ENCODE data around the gene AHNAK2.
"Not testable (repeated sequence)": the region's sequence is repeated elsewhere in the genome, so short reads cannot be mapped to it uniquely, and the experiment has no call there.

DNA sequence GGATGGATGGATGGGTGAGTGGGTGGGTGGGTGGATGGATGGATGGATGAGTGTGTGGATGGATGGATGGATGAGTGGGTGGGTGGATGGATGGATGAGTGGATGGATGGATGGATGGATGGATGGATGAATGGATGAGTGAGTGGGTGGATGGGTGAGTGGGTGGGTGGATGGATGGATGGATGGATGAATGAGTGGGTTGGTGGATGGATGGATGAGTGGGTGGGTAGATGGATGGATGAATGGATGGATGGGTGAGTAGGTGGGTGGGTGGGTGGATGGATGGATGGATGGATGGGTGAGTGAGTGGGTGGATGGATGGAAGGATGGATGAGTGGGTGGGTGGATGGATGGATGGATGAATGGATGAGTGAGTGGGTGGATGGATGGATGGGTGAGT lies 87.9 kb downstream of the AHNAK2 start:
- TF ChIP-seq, protein P1, sequence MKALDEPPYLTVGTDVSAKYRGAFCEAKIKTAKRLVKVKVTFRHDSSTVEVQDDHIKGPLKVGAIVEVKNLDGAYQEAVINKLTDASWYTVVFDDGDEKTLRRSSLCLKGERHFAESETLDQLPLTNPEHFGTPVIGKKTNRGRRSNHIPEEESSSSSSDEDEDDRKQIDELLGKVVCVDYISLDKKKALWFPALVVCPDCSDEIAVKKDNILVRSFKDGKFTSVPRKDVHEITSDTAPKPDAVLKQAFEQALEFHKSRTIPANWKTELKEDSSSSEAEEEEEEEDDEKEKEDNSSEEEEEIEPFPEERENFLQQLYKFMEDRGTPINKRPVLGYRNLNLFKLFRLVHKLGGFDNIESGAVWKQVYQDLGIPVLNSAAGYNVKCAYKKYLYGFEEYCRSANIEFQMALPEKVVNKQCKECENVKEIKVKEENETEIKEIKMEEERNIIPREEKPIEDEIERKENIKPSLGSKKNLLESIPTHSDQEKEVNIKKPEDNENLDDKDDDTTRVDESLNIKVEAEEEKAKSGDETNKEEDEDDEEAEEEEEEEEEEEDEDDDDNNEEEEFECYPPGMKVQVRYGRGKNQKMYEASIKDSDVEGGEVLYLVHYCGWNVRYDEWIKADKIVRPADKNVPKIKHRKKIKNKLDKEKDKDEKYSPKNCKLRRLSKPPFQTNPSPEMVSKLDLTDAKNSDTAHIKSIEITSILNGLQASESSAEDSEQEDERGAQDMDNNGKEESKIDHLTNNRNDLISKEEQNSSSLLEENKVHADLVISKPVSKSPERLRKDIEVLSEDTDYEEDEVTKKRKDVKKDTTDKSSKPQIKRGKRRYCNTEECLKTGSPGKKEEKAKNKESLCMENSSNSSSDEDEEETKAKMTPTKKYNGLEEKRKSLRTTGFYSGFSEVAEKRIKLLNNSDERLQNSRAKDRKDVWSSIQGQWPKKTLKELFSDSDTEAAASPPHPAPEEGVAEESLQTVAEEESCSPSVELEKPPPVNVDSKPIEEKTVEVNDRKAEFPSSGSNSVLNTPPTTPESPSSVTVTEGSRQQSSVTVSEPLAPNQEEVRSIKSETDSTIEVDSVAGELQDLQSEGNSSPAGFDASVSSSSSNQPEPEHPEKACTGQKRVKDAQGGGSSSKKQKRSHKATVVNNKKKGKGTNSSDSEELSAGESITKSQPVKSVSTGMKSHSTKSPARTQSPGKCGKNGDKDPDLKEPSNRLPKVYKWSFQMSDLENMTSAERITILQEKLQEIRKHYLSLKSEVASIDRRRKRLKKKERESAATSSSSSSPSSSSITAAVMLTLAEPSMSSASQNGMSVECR (CRISPR knock-in tag; IDR thresholded peaks at IDR 0.05) = not testable (repeated sequence)
- not testable (repeated sequence) for TF ChIP-seq ZNF436 (CRISPR knock-in tag; IDR thresholded peaks at IDR 0.05); RFX7 (CRISPR knock-in tag; IDR thresholded peaks at IDR 0.05); ATF1 (CRISPR knock-in tag; IDR thresholded peaks at IDR 0.05); ATF1 (tag; IDR thresholded peaks at IDR 0.05); CEBPG (CRISPR knock-in tag; IDR thresholded peaks at IDR 0.05); CEBPG (tag; conservative IDR thresholded peaks at IDR 0.05 in 1 of 2, IDR thresholded peaks at IDR 0.05 in 1 of 2); CBFB (CRISPR knock-in tag; IDR thresholded peaks at IDR 0.05); KDM1A (IDR thresholded peaks at IDR 0.05); RBFOX2 (IDR thresholded peaks at IDR 0.05; ENCODE audit: low read depth, low read length)
- TF ChIP-seq, protein P2, sequence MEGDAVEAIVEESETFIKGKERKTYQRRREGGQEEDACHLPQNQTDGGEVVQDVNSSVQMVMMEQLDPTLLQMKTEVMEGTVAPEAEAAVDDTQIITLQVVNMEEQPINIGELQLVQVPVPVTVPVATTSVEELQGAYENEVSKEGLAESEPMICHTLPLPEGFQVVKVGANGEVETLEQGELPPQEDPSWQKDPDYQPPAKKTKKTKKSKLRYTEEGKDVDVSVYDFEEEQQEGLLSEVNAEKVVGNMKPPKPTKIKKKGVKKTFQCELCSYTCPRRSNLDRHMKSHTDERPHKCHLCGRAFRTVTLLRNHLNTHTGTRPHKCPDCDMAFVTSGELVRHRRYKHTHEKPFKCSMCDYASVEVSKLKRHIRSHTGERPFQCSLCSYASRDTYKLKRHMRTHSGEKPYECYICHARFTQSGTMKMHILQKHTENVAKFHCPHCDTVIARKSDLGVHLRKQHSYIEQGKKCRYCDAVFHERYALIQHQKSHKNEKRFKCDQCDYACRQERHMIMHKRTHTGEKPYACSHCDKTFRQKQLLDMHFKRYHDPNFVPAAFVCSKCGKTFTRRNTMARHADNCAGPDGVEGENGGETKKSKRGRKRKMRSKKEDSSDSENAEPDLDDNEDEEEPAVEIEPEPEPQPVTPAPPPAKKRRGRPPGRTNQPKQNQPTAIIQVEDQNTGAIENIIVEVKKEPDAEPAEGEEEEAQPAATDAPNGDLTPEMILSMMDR (IDR thresholded peaks at IDR 0.05 in 2 of 3, conservative IDR thresholded peaks at IDR 0.05 in 1 of 3; ENCODE audit: insufficient read depth in 2 of 3, low read depth in 1 of 3, low read length in 3 of 3) = not testable (repeated sequence)

Measured in K562 (cell line).